HG03558 (cell line): ENCODE measurements around the gene ZRANB1.

Source experiments
- ATAC-seq: cut with Tn5 transposase; IDR thresholded peaks from one replicate; pipeline ENCODE4 v1.9.1; 2021; ENCODE audit warnings: moderate number of reproducible peaks; ENCODE audit not compliant: unreplicated experiment; ENCODE audit errors: extremely low read depth

Gene ZRANB1

GRCh38 chr10:124918906-124919305, 23.0 kb upstream of the ZRANB1 start:
- no peak for ATAC-seq

GRCh38 chr10:124921261-124921660, 20.7 kb upstream of the ZRANB1 start:
- no peak for ATAC-seq

- ATAC-seq: no peak
Observed at GRCh38 chr10:124923684-124924083, 18.2 kb upstream of the ZRANB1 start.

- no peak for ATAC-seq
Observed at GRCh38 chr10:124926548-124926947, 15.4 kb upstream of the ZRANB1 start.

GRCh38 chr10:124928087-124928486, 13.8 kb upstream of the ZRANB1 start:
- no peak for ATAC-seq

- no peak for ATAC-seq
Observed at GRCh38 chr10:124928545-124928944, 13.4 kb upstream of the ZRANB1 start.

- ATAC-seq: no peak
Observed at GRCh38 chr10:124935946-124936345, 6.0 kb upstream of the ZRANB1 start.

GRCh38 chr10:124936813-124937212, 5.1 kb upstream of the ZRANB1 start:
- no peak for ATAC-seq

- ATAC-seq: no peak
Observed at GRCh38 chr10:124939290-124939689, 2.6 kb upstream of the ZRANB1 start.

GRCh38 chr10:124942317-124943169, 620 bp downstream of the ZRANB1 start:
- no peak for ATAC-seq

- no peak for ATAC-seq
Observed at GRCh38 chr10:124943301-124944092, 1.6 kb downstream of the ZRANB1 start.

GRCh38 chr10:124944982-124945381, 3.1 kb downstream of the ZRANB1 start:
- no peak for ATAC-seq

GRCh38 chr10:124946945-124947344, 5.0 kb downstream of the ZRANB1 start:
- ATAC-seq: no peak

- ATAC-seq: no peak
Observed at GRCh38 chr10:124949543-124949942, 7.6 kb downstream of the ZRANB1 start.

- ATAC-seq: no peak
Observed at GRCh38 chr10:124952123-124952522, 10.2 kb downstream of the ZRANB1 start.

GRCh38 chr10:124953421-124953820, 11.5 kb downstream of the ZRANB1 start:
- no peak for ATAC-seq

GRCh38 chr10:124955243-124955642, 13.3 kb downstream of the ZRANB1 start:
- no peak for ATAC-seq

GRCh38 chr10:124955868-124956267, 13.9 kb downstream of the ZRANB1 start:
- no peak for ATAC-seq

GRCh38 chr10:124956764-124957163, 14.8 kb downstream of the ZRANB1 start:
- ATAC-seq: no peak

GRCh38 chr10:124957404-124957947, 15.6 kb downstream of the ZRANB1 start:
- no peak for ATAC-seq

- no peak for ATAC-seq
Observed at GRCh38 chr10:124959564-124959963, 17.6 kb downstream of the ZRANB1 start.
